Smooth muscle cell (in vitro differentiated cells): ENCODE results near the gene RPF1. TPM values are rescaled to one million over a fixed set of nuclear protein-coding genes. Genes with fewer than 3 reads are reported as not detected.
A peak's percentile ranks its signal among the peaks of the same experiment; 100 is the strongest.

Source experiments
- DNase-seq: peaks from one replicate; lab custom pipeline; 2025; ENCODE audit not compliant: unreplicated experiment; lab: John Stamatoyannopoulos, UW
- H2AFZ ChIP-seq: fragments of 200-600 bp; sonication (generic); 2 replicates; pipeline ENCODE4 v1.6.0; 2016; ENCODE audit warnings: antibody characterized with exemption, low read depth, mild to moderate bottlenecking
- H3F3A ChIP-seq: fragments of 200-600 bp; sonication (generic); 2 replicates; pipeline ENCODE4 v1.6.0; 2017; ENCODE audit warnings: antibody characterized with exemption, low read depth
- H3K27ac ChIP-seq: fragments of 200-600 bp; sonication (generic); 2 replicates; pipeline ENCODE4 v1.5.1; 2016; ENCODE audit warnings: low read depth, mild to moderate bottlenecking
- H3K27me3 ChIP-seq: fragments of 200-600 bp; sonication (generic); 2 replicates; pipeline ENCODE4 v1.6.1; 2016; ENCODE audit warnings: low read depth, mild to moderate bottlenecking
- H3K36me3 ChIP-seq: fragments of 200-600 bp; sonication (generic); 2 replicates; pipeline ENCODE4 v1.5.1; 2016; ENCODE audit warnings: low read depth
- H3K4me1 ChIP-seq: fragments of 200-600 bp; sonication (generic); 2 replicates; pipeline ENCODE4 v1.5.1; 2016; ENCODE audit warnings: low read depth
- H3K4me2 ChIP-seq: fragments of 200-600 bp; sonication (generic); 2 replicates; pipeline ENCODE4 v1.6.0; 2016; ENCODE audit warnings: mild to moderate bottlenecking
- H3K4me3 ChIP-seq: fragments of 200-600 bp; sonication (generic); 2 replicates; pipeline ENCODE4 v1.5.1; 2016; ENCODE audit warnings: mild to moderate bottlenecking
- H3K79me2 ChIP-seq: fragments of 200-600 bp; sonication (generic); 2 replicates; pipeline ENCODE4 v1.6.0; 2016; ENCODE audit warnings: low read depth, mild to moderate bottlenecking
- H3K9ac ChIP-seq: fragments of 200-600 bp; sonication (generic); 2 replicates; pipeline ENCODE4 v1.6.0; 2016; ENCODE audit warnings: low read depth
- H3K9me3 ChIP-seq: fragments of 200-600 bp; sonication (generic); replicated peaks from 2 replicates; pipeline ENCODE4 v1.5.1; 2016; ENCODE audit warnings: low read depth
- H4K20me1 ChIP-seq: fragments of 200-600 bp; sonication (generic); 2 replicates; pipeline ENCODE4 v1.6.0; 2016; ENCODE audit warnings: low read depth
- CTCF ChIP-seq: fragments of 200-600 bp; sonication (generic); IDR thresholded peaks from 2 replicates; pipeline ENCODE4 v1.5.1; 2017; ENCODE audit warnings: borderline replicate concordance, mild to moderate bottlenecking, antibody characterized with exemption; ENCODE audit not compliant: insufficient read depth, poor library complexity, severe bottlenecking
- WGBS: methylation state at CpG from one replicate; pipeline ENCODE4 v1.1.7; 2016; ENCODE audit warnings: low lambda C conversion rate; 5-methylcytosine and 5-hydroxymethylcytosine counted together
- polyA plus RNA-seq: library from polyadenylated mRNA; unstranded; fragments of >200 nt; fragmentation: Nextera tagmentation; extraction: Ambion mirVana; gene quantifications from 2 replicates; pipeline ENCODE4 v1.2.1, GENCODE V29; 2016
- total RNA-seq: library from RNA; depleted of rRNA; stranded (reverse); fragments of >200 nt; gene quantifications from 2 replicates; pipeline ENCODE4 v1.2.3, GENCODE V29; 2014

RPF1 gene
- total and polyA plus RNA-seq, 2 experiments from 2014 or later, result 33.2 to 78.9 TPM

GRCh38 chr1:84434081-84434769 lies 44.8 kb upstream of the RPF1 start:
- Histone ChIP-seq H3F3A (no peaks in the 10 kb centered on the region), H3K36me3 (no peaks in the 10 kb centered on the region), H3K4me1 (no peaks in the 10 kb centered on the region), H3K4me3 (no peak overlapping the region), H2AFZ (no peak overlapping the region), H3K27me3 (no peaks in the 10 kb centered on the region), H3K27ac (no peak overlapping the region), H3K79me2 (no peaks in the 10 kb centered on the region), H3K4me2 (no peak overlapping the region), H4K20me1 (no peaks in the 10 kb centered on the region), H3K9me3 (no peaks in the 10 kb centered on the region), H3K9ac (no peak overlapping the region)
- no peak for TF ChIP-seq CTCF
- no peak for DNase-seq
- WGBS, result 72% methylated on average over 6 of the region's 6 CpGs

- Histone ChIP-seq H4K20me1 (no peaks in the 10 kb centered on the region), H3K27me3 (no peaks in the 10 kb centered on the region), H3K79me2 (no peaks in the 10 kb centered on the region), H3K4me2 (no peak overlapping the region), H3K36me3 (no peaks in the 10 kb centered on the region), H3K9ac (no peak overlapping the region), H3F3A (no peaks in the 10 kb centered on the region), H3K4me1 (no peaks in the 10 kb centered on the region), H2AFZ (peak overlapping the region; percentile 12), H3K27ac (no peak overlapping the region), H3K4me3 (no peak overlapping the region), H3K9me3 (no peaks in the 10 kb centered on the region)
- TF ChIP-seq CTCF, result no peak
- WGBS, result 38% methylated on average over 4 of the region's 4 CpGs
- no peak for DNase-seq
Measured at GRCh38 chr1:84434801-84435549, 44.1 kb upstream of the RPF1 start.

DNA sequence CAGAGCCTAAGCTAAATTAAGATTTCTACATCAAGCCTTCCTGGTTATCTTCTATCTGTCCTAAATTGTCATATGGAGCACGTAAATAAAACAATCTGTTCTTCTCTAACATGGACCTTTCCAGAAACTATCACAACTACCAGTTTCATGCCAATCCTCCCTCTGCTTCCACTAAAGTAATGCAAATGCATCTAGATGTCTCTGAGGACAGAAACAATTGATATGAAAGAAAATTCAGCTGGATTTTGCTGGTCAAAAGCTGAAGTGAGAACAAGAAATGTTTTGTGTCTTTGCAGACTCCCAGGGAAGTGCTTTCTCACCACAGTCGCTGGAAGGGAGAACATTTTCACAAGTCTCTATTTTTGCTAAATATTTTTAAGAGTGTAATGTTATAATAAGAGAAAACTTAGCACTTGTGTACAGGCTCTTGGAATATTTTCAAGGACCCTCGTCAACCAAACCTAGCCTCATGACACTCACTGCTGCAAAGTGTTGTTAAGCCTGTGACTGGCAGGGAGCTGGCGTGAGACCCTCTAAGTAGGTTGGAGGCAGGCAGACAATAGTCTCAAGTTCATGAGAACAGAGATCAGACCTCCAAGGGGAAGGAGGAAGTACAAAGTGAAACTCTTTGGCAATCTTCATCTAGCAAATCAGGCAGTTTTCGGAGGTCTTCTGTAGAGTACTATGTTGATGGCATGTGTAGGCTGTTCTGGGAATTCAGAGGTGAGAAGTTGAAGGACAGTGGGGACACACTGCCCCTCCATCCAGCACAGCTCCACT lies 42.0 kb upstream of the RPF1 start:
- H3F3A ChIP-seq, result no peaks in the 10 kb centered on the region
- H3K4me3 ChIP-seq, result no peak overlapping the region
- no peak overlapping the region for H3K27ac ChIP-seq
- no peaks in the 10 kb centered on the region for H3K4me1 ChIP-seq
- no peak overlapping the region for H3K4me2 ChIP-seq
- H3K36me3 ChIP-seq, result no peaks in the 10 kb centered on the region
- H3K79me2 ChIP-seq, result no peaks in the 10 kb centered on the region
- WGBS, result 87% methylated on average over 5 of the region's 5 CpGs
- no peaks in the 10 kb centered on the region for H3K9me3 ChIP-seq
- no peak for DNase-seq
- TF ChIP-seq CTCF, result no peak
- H4K20me1 ChIP-seq, result no peaks in the 10 kb centered on the region
- H3K27me3 ChIP-seq, result no peaks in the 10 kb centered on the region
- H3K9ac ChIP-seq, result no peak overlapping the region
- H2AFZ ChIP-seq, result no peak overlapping the region
